ENCODE data around the gene PDK4.

Gene PDK4

GRCh38 chr7:95592570-95592969, 3.7 kb downstream of the PDK4 start:
- Mint-ChIP-seq H3K27me3 (peaks cover 15% of the 10 kb centered on the region), H3K4me1 (ENCODE audit: low read depth) (peaks cover 10% of the 10 kb centered on the region), H3K27ac (no peak overlapping the region), H3K36me3 (ENCODE audit: low read depth) (no peaks in the 10 kb centered on the region), H3K9me3 (no peaks in the 10 kb centered on the region), H3K4me3 (no peak overlapping the region)

GRCh38 chr7:95590387-95591248, 5.7 kb downstream of the PDK4 start:
- Mint-ChIP-seq H3K9me3 (no peaks in the 10 kb centered on the region), H3K4me1 (ENCODE audit: low read depth) (peaks cover 5% of the 10 kb centered on the region), H3K27ac (no peak overlapping the region), H3K27me3 (peaks cover 6% of the 10 kb centered on the region), H3K36me3 (ENCODE audit: low read depth) (no peaks in the 10 kb centered on the region), H3K4me3 (no peak overlapping the region)

DNA sequence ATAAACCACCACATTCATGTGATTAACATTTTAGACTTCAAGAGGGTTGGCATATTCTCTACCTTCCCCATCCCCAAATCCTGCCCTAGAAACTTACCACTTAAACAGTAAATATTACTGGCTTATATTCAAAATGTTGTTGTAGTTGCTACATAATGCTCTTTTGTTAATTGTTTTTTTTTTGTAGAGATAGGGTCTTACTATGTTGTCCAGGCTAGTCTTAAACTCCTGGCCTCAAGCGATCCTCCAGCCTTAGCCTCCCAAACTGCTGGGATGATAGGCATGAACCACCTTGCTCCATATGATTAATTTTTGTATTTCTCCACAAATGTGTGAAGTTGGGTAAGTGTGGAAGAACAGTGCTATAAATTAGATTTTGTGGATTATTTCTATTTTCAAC, 6.5 kb downstream of the PDK4 start:
- no peaks in the 10 kb centered on the region for H3K9me3 Mint-ChIP-seq
- no peaks in the 10 kb centered on the region for H3K36me3 Mint-ChIP-seq (ENCODE audit: low read depth)
- no peaks in the 10 kb centered on the region for H3K4me1 Mint-ChIP-seq (ENCODE audit: low read depth)
- H3K27me3 Mint-ChIP-seq, result no peaks in the 10 kb centered on the region
- no peak overlapping the region for H3K4me3 Mint-ChIP-seq
- no peak overlapping the region for H3K27ac Mint-ChIP-seq

- H3K4me3 Mint-ChIP-seq, result no peak overlapping the region
- no peaks in the 10 kb centered on the region for H3K36me3 Mint-ChIP-seq (ENCODE audit: low read depth)
- H3K4me1 Mint-ChIP-seq (ENCODE audit: low read depth), result no peaks in the 10 kb centered on the region
- H3K27me3 Mint-ChIP-seq, result no peaks in the 10 kb centered on the region
- H3K27ac Mint-ChIP-seq, result no peak overlapping the region
- H3K9me3 Mint-ChIP-seq, result no peaks in the 10 kb centered on the region
Measured at GRCh38 chr7:95589031-95589430, 7.3 kb downstream of the PDK4 start.

GRCh38 chr7:95586951-95587301, 9.4 kb downstream of the PDK4 start:
- Mint-ChIP-seq H3K9me3 (no peaks in the 10 kb centered on the region), H3K27me3 (no peaks in the 10 kb centered on the region), H3K4me3 (no peak overlapping the region), H3K4me1 (ENCODE audit: low read depth) (no peaks in the 10 kb centered on the region), H3K36me3 (ENCODE audit: low read depth) (no peaks in the 10 kb centered on the region), H3K27ac (no peak overlapping the region)

- H3K4me1 Mint-ChIP-seq (ENCODE audit: low read depth), result no peaks in the 10 kb centered on the region
- no peak overlapping the region for H3K27ac Mint-ChIP-seq
- H3K9me3 Mint-ChIP-seq, result no peaks in the 10 kb centered on the region
- no peaks in the 10 kb centered on the region for H3K27me3 Mint-ChIP-seq
- H3K36me3 Mint-ChIP-seq (ENCODE audit: low read depth), result no peaks in the 10 kb centered on the region
- no peak overlapping the region for H3K4me3 Mint-ChIP-seq
Measured at GRCh38 chr7:95585426-95585789, 10.9 kb downstream of the PDK4 start.

DNA sequence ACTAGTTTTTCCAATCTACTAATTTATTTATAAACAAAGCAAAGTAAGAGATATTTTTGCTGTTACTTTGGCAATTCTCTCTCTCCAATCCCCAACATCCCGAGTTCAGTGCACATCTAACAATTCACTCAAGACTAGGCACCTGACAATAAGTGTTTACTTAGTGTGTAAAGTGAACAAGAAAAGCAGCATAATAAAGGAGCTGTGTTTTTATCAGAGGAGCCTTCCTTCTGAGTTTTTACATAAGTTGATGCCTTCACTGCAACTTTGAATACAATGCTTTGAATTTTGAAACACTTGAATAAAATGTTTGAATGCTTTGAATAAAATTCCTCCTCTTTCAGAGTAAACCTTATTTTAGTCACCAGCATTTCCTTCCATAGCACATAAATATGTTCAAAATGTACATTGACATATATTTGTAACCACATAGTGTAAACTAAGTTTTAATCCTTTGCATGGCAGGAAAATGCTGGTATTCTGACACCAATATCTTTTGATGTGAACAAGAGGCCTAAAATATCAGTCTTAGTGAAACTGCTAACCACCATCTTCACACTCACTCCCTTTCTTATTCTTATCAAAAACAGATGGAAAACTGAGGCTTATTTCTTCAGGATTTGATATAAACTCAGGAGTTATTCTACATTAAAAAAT, 11.4 kb downstream of the PDK4 start:
- H3K9me3 Mint-ChIP-seq, result no peaks in the 10 kb centered on the region
- no peaks in the 10 kb centered on the region for H3K4me1 Mint-ChIP-seq (ENCODE audit: low read depth)
- no peaks in the 10 kb centered on the region for H3K27me3 Mint-ChIP-seq
- no peak overlapping the region for H3K4me3 Mint-ChIP-seq
- H3K27ac Mint-ChIP-seq, result no peak overlapping the region
- no peaks in the 10 kb centered on the region for H3K36me3 Mint-ChIP-seq (ENCODE audit: low read depth)

- no peak overlapping the region for H3K4me3 Mint-ChIP-seq
- H3K27me3 Mint-ChIP-seq, result no peaks in the 10 kb centered on the region
- no peaks in the 10 kb centered on the region for H3K9me3 Mint-ChIP-seq
- H3K36me3 Mint-ChIP-seq (ENCODE audit: low read depth), result no peaks in the 10 kb centered on the region
- no peak overlapping the region for H3K27ac Mint-ChIP-seq
- H3K4me1 Mint-ChIP-seq (ENCODE audit: low read depth), result no peaks in the 10 kb centered on the region
Measured at GRCh38 chr7:95583834-95584621, 12.3 kb downstream of the PDK4 start.

- Mint-ChIP-seq H3K27ac (no peak overlapping the region), H3K4me3 (no peak overlapping the region), H3K27me3 (no peaks in the 10 kb centered on the region), H3K36me3 (ENCODE audit: low read depth) (no peaks in the 10 kb centered on the region), H3K4me1 (ENCODE audit: low read depth) (no peaks in the 10 kb centered on the region), H3K9me3 (no peaks in the 10 kb centered on the region)
Measured at GRCh38 chr7:95582578-95583293, 13.6 kb downstream of the PDK4 start.

DNA sequence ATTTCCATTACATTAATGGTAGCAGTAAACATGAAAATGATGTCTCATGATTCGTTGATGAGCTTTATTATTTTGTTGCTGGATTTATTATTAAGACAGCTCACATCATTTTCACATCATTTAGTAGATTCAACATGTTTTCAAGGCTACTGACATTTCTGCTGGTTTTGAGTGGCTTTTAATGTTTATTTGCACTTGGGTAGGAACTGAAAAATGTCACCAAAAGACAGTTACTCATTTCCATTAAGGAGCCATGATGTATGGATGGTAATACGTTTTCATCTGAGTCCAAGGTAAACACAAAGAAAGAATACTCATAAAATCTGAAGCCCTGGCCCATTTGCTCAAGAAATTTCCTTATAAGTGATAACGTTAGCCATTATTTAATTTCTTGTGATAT, 14.8 kb downstream of the PDK4 start:
- Mint-ChIP-seq H3K27ac (no peak overlapping the region), H3K4me3 (no peak overlapping the region), H3K36me3 (ENCODE audit: low read depth) (no peaks in the 10 kb centered on the region), H3K9me3 (no peaks in the 10 kb centered on the region), H3K4me1 (ENCODE audit: low read depth) (no peaks in the 10 kb centered on the region), H3K27me3 (peaks cover 3% of the 10 kb centered on the region)

DNA sequence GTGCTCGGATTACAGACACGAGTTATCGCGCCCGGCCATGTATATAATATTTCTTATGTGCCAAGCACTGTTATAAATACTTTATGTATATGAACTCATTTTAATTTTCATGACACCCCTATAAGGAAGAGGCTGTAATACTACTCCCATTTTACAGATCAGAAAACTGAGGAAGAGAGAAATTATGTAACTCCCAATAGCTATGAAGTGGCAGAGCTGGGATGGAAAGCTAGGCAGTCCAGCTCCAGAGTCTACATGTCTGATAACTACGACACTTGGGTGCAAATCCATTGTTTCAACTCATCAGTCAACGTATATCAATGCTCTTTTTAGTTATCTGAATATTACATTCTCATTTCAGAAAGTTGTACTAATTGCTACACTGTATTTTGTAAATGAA, 17.0 kb downstream of the PDK4 start:
- H3K4me3 Mint-ChIP-seq, result no peak overlapping the region
- H3K9me3 Mint-ChIP-seq, result peaks cover 3% of the 10 kb centered on the region
- no peaks in the 10 kb centered on the region for H3K4me1 Mint-ChIP-seq (ENCODE audit: low read depth)
- H3K27me3 Mint-ChIP-seq, result peaks cover 7% of the 10 kb centered on the region
- no peak overlapping the region for H3K27ac Mint-ChIP-seq
- H3K36me3 Mint-ChIP-seq (ENCODE audit: low read depth), result no peaks in the 10 kb centered on the region

- Mint-ChIP-seq H3K27ac (no peak overlapping the region), H3K36me3 (ENCODE audit: low read depth) (no peaks in the 10 kb centered on the region), H3K27me3 (peaks cover 7% of the 10 kb centered on the region), H3K4me3 (no peak overlapping the region), H3K4me1 (ENCODE audit: low read depth) (no peaks in the 10 kb centered on the region), H3K9me3 (peaks cover 3% of the 10 kb centered on the region)
Measured at GRCh38 chr7:95578299-95578855, 17.9 kb downstream of the PDK4 start.

DNA sequence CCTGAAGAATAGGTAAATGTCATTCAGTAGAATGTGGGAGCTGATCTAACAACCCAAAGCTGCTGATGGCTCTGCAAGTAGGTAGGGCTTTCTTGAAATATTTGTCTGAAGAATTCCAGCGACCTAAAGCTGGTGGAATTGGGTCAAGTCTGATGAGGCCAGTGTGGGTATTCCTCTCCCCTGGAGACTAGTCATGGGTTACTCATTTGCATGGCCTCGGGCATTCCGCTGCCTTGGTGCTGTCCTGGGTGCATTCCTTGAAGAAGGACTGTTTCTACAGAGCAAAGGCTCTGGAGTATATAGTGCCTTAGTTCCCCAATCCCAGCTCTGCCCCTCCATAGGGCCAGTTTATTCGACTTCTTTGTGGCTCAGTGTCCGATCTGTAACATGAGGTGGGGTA, 19.2 kb downstream of the PDK4 start:
- Mint-ChIP-seq H3K27me3 (peaks cover 7% of the 10 kb centered on the region), H3K9me3 (peaks cover 8% of the 10 kb centered on the region), H3K4me3 (no peak overlapping the region), H3K27ac (no peak overlapping the region), H3K4me1 (ENCODE audit: low read depth) (no peaks in the 10 kb centered on the region), H3K36me3 (ENCODE audit: low read depth) (no peaks in the 10 kb centered on the region)

- no peaks in the 10 kb centered on the region for H3K36me3 Mint-ChIP-seq (ENCODE audit: low read depth)
- H3K9me3 Mint-ChIP-seq, result peaks cover 5% of the 10 kb centered on the region
- no peaks in the 10 kb centered on the region for H3K4me1 Mint-ChIP-seq (ENCODE audit: low read depth)
- H3K4me3 Mint-ChIP-seq, result no peak overlapping the region
- H3K27me3 Mint-ChIP-seq, result no peaks in the 10 kb centered on the region
- H3K27ac Mint-ChIP-seq, result no peak overlapping the region
Measured at GRCh38 chr7:95569720-95570119, 26.6 kb downstream of the PDK4 start.

All from stimulated activated naive CD8-positive, alpha-beta T cell treated with anti-CD3 and anti-CD28 coated beads, Interleukin-15, Interleukin-2, amounts not matched to agents 100 ng/mL and 50 ng/mL, for 24 hours (primary cell).